Small intestine (tissue), 7 donors: ENCODE measurements around the gene CFAP43. TPM values are rescaled to one million over a fixed set of nuclear protein-coding genes. Genes with fewer than 3 reads are reported as not detected.

Source experiments
- DNase-seq, 2 donors: peaks; one replicate each; pipeline versions ENCODE4 v3.0.0 to v3.0.0-alpha.2; 2013
- FAIRE-seq: peaks from 2 replicates; lab custom pipeline; 2012; peaks lifted over from hg19 to GRCh38; lab: Jason Lieb, UNC
- H3K27ac ChIP-seq, 3 donors: one replicate each; pipeline ENCODE4 v1.5.1; 2013; ENCODE audit warnings: low read length in 2 of 3, mild to moderate bottlenecking in 2 of 3, control low read depth in 1 of 3, inconsistent platforms in 1 of 3, low read depth in 1 of 3, moderate library complexity in 1 of 3
- H3K27me3 ChIP-seq, 3 donors: one replicate each; pipeline ENCODE4 v1.6.1; 2013; ENCODE audit warnings: low read length in 3 of 3, inconsistent platforms in 1 of 3; ENCODE audit not compliant: control insufficient read depth in 3 of 3, insufficient read depth in 3 of 3
- H3K36me3 ChIP-seq, 3 donors: one replicate each; pipeline ENCODE4 v1.6.1; 2013; ENCODE audit warnings: low read length in 3 of 3, inconsistent platforms in 1 of 3, low read depth in 1 of 3, mild to moderate bottlenecking in 1 of 3, moderate library complexity in 1 of 3; ENCODE audit not compliant: control insufficient read depth in 3 of 3, insufficient read depth in 2 of 3
- H3K4me1 ChIP-seq, 3 donors: one replicate each; pipeline ENCODE4 v1.6.1; 2013; ENCODE audit warnings: low read length in 2 of 3, inconsistent platforms in 1 of 3, low read depth in 1 of 3, mild to moderate bottlenecking in 1 of 3, moderate library complexity in 1 of 3; ENCODE audit not compliant: control insufficient read depth in 3 of 3, insufficient read depth in 2 of 3
- H3K4me3 ChIP-seq, 3 donors: one replicate each; pipeline ENCODE4 v1.5.1; 2013; ENCODE audit warnings: low read length in 3 of 3, control low read depth in 1 of 3, inconsistent platforms in 1 of 3, low read depth in 1 of 3, mild to moderate bottlenecking in 1 of 3, moderate library complexity in 1 of 3
- H3K9me3 ChIP-seq, 2 donors: one replicate each; pipeline ENCODE4 v1.6.1; 2013; ENCODE audit warnings: low read depth in 1 of 2, low read length in 1 of 2; ENCODE audit not compliant: control insufficient read depth in 2 of 2, insufficient read depth in 1 of 2
- WGBS, 3 donors: extraction: QIAGEN DNeasy Blood & Tissue Kit; methylation state at CpG; one replicate each; pipeline ENCODE4 v1.1.7; 2013; 5-methylcytosine and 5-hydroxymethylcytosine counted together
- polyA plus RNA-seq, 4 donors: library from polyadenylated mRNA; stranded (reverse) in 3 of 4; unstranded in 1 of 4; fragments of 200-250 nt in 3 of 4; fragments of 120-200 nt in 1 of 4; gene quantifications; one replicate each; pipeline versions ENCODE4 v1.2.1 to v1.2.3, GENCODE V29; 2013
- donor health status: healthy with polysubstance abuse.
- donor health status: control.
- donor health status: control.
- donor health status: Bipolar disorder and iron deficiency.
- donor health status: healthy.

The CFAP43 gene
- polyA plus RNA-seq, 4 donors, result 0.21 to 7.2 TPM; not detected in 2

DNA sequence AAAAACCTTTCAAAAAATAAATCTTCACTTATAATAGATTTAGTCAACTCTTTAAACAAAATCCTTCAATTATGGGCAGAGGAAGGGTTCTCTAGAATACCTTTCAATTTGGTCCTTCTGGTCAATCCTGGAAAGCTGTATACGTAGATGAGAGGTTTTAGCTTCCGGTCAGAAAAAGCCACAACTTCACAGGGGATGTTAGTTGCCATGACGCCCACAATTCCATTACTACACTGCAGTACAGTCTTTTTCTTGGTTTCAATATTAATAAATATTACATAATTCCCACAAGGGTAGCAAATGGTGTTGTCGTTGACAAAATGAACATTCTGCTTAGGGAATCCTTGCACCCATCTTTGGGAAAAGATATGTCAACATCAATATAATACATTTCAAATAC lies 1.7 kb downstream of the CFAP43 start:
- no peaks in the 10 kb centered on the region for H3K36me3 ChIP-seq
- DNase-seq (no peak), FAIRE-seq (no peak)
- H3K27me3 ChIP-seq, result no peaks in the 10 kb centered on the region
- no peak overlapping the region for H3K4me3 ChIP-seq
- no peaks in the 10 kb centered on the region for H3K9me3 ChIP-seq
- WGBS, 3 donors, result 69 to 87% (median 76%) methylated on average over 4 of the region's 4 CpGs
- no peaks in the 10 kb centered on the region for H3K4me1 ChIP-seq
- no peak overlapping the region for H3K27ac ChIP-seq

DNA sequence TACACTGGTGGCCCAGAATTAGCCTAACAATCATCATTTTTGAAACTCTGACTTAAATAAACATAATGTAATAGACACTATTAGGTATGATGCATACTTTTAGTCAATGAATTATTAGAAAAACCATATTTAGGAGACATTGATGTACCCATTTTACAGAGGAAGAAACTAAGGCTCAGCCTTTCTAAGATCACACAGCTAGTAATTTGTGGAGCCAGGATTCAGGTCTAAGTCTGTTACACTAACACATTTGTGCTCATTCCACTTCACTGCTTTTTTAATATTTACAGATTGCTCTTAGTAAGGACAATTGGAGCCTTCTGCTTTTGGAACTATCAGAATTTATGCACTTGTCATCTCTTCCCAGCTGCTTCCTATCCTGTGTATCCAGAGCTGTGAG lies 8.9 kb downstream of the CFAP43 start:
- FAIRE-seq (no peak), DNase-seq (no peak)

DNA sequence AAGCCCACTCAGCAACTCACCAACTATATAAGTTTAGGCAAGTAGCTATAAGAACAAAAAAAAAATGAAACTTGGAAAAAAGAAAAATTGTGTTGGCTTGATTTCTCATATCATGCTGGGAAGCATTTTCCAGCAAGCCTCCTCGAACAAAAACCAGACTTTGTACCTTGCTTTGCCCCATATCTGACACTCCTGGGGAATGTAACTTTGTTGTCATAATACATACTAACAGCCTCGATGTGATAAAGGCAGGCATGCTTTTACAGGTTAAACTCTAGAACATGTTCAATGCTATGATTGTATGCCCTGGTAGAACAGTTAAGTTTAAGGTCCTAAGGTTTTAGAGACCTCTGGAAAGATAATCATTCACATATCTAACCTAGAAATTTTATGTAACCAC lies 11.6 kb downstream of the CFAP43 start:
- peak overlapping the region; percentile 5 to 92 (median 32) for H3K27ac ChIP-seq
- 7 to 52% (median 25%) methylated on average over 2 of the region's 2 CpGs for WGBS, 3 donors
- H3K27me3 ChIP-seq, result no peaks in the 10 kb centered on the region
- DNase-seq (peak; percentile 89 to 90), FAIRE-seq (peak; percentile 41)
- H3K4me3 ChIP-seq, result no peak overlapping the region
- H3K4me1 ChIP-seq, result peaks cover 0 to 10% (median 0%) of the 10 kb centered on the region in 3 donors
- H3K36me3 ChIP-seq, result peaks cover 0 to 3% (median 0%) of the 10 kb centered on the region in 3 donors
- H3K9me3 ChIP-seq, result no peaks in the 10 kb centered on the region

More for the DNA sequence above, 8.9 kb downstream of the CFAP43 start:
- Histone ChIP-seq H3K4me1 (peaks cover 0 to 10% (median 0%) of the 10 kb centered on the region in 3 donors), H3K9me3 (no peaks in the 10 kb centered on the region), H3K27ac (no peak overlapping the region), H3K36me3 (peaks cover 0 to 3% (median 0%) of the 10 kb centered on the region in 3 donors), H3K27me3 (no peaks in the 10 kb centered on the region), H3K4me3 (no peak overlapping the region)

DNA sequence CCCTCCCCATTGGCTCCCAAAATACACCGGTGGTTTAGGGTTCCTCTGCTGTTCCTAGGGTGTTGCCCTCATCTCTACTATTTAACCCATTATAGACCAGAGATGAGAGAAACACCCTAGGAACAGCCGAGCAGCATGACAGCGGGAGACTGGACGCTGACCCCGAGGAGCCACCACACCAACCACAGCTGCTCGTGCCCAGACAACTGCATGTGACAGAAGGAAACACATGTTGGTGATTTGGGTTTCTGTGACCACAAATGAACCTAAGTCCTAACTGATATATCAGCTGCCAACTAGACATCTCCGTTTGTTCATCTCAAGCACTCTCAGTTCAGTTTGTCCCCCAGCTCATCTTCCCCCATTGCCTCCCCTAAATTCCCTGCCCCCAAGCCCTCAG lies 13.4 kb downstream of the CFAP43 start:
- Histone ChIP-seq H3K4me1 (peaks cover 0 to 10% (median 0%) of the 10 kb centered on the region in 3 donors), H3K27me3 (no peaks in the 10 kb centered on the region), H3K36me3 (peaks cover 0 to 3% (median 0%) of the 10 kb centered on the region in 3 donors), H3K27ac (peak overlapping the region in 1 of 3 donors; percentile 92), H3K4me3 (no peak overlapping the region), H3K9me3 (no peaks in the 10 kb centered on the region)
- WGBS, 3 donors, result 58 to 73% (median 60%) methylated on average over 7 of the region's 7 CpGs
- DNase-seq (no peak), FAIRE-seq (no peak)

DNA sequence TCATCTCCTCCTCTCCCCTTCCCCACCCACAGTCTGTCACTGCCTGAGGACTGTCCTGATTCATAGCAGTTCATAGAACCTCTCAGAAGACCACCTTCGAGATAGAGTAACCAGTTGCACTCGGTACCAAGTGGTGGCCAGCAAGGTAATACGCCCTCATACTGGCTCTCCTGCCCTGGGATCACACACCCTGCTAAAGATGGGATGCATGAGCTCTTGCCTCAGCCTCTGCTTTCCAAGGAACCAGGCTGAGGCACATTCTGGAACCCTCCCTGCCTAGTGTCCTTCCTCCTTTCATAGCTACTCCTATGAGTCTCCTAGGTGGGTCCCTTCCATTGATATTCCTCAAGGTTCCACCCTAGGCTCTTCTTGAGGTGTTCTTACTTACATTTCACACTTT lies 15.5 kb downstream of the CFAP43 start:
- Histone ChIP-seq H3K27me3 (no peaks in the 10 kb centered on the region), H3K9me3 (no peaks in the 10 kb centered on the region), H3K4me1 (peaks cover 0 to 10% (median 0%) of the 10 kb centered on the region in 3 donors), H3K36me3 (peaks cover 0 to 4% (median 0%) of the 10 kb centered on the region in 3 donors), H3K4me3 (no peak overlapping the region), H3K27ac (no peak overlapping the region)
- WGBS, 3 donors, result 91 to 95% (median 92%) methylated on average over 3 of the region's 3 CpGs
- no peak for DNase-seq
- FAIRE-seq, result no peak

DNA sequence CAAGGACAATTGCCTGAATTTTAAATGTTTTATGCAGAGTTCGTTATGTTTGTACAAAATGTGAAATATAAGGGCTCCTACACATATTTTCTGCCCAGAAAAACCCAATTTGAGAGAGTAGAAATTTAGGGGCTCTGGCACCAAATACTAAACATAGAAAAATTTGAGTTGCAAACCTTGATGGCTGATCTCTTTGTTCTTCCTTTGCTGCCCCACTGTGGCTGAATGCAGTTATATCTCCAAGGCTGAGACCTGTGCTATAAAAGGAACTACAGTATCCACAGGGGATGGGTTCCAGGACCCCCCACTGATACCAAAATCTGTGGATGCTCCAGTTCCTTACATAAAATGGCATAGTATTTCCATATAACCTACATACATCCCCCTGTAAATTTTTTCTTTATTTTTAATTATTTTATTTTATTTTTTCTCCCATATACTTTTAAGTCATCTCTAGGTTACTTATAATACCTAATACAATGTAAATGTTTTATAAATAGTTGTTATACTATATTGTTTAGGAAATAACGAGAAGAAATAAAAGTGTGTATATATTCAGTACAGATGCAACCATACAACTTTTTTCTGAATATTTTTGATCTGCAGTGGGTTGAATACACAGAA lies 22.5 kb downstream of the CFAP43 start:
- H3K9me3 ChIP-seq, result no peaks in the 10 kb centered on the region
- WGBS, 3 donors, result 42 to 49% (median 48%) methylated on average over 2 of the region's 2 CpGs
- no peaks in the 10 kb centered on the region for H3K4me1 ChIP-seq
- H3K27me3 ChIP-seq, result no peaks in the 10 kb centered on the region
- H3K27ac ChIP-seq, result no peak overlapping the region
- DNase-seq, result peak; percentile 50 to 55
- H3K4me3 ChIP-seq, result no peak overlapping the region
- FAIRE-seq, result no peak
- peaks cover 0 to 6% (median 0%) of the 10 kb centered on the region in 3 donors for H3K36me3 ChIP-seq

DNA sequence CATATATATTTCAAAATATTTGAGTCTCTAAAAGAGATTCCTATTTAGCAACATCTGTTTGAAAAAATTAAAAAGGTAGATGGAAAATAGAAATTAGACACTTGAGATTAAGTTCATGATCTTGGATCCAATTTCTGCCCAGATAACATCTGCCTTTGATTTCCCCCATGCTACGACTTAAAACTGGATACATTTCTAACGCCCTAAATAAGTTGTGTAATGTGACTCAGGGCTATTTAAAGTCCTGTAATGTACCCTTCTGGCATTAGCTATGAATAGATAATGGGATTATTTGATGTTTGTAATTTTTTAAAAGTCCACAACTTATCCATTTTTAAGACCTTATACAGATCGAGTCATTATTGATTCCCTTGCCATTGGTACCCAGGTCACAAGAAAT lies 23.4 kb downstream of the CFAP43 start:
- no peak overlapping the region for H3K27ac ChIP-seq
- FAIRE-seq, result no peak
- H3K4me1 ChIP-seq, result no peaks in the 10 kb centered on the region
- WGBS, 3 donors, result 68 to 76% (median 70%) methylated on average over 3 of the region's 3 CpGs
- no peak overlapping the region for H3K4me3 ChIP-seq
- no peaks in the 10 kb centered on the region for H3K27me3 ChIP-seq
- DNase-seq, result no peak
- H3K36me3 ChIP-seq, result peaks cover 0 to 6% (median 0%) of the 10 kb centered on the region in 3 donors
- no peaks in the 10 kb centered on the region for H3K9me3 ChIP-seq

DNA sequence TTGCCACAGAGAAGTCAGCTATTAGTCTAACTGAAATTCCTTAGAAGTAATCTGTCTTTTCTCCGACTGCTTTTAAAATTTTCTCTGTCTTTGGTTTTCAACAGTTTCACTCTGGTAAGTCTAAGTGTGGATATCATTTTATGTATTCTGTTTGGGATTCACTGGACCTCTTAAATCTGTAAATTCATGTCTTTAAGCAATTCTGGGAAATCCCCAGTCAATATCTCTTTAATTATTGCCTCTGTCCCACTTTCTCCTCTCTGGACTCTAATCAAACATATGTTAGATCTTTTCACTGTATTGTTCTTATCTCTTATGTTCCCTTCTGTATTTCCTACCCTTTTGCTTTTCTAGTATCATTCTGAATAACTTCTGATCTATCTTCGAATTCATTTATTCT lies 29.9 kb downstream of the CFAP43 start:
- Histone ChIP-seq H3K4me3 (no peak overlapping the region), H3K27ac (no peak overlapping the region), H3K27me3 (no peaks in the 10 kb centered on the region), H3K4me1 (peaks cover 0 to 6% (median 0%) of the 10 kb centered on the region in 3 donors), H3K9me3 (no peaks in the 10 kb centered on the region), H3K36me3 (no peaks in the 10 kb centered on the region)
- FAIRE-seq, result no peak
- WGBS, 3 donors, result 91 to 95% (median 93%) methylated on average over 2 of the region's 2 CpGs
- no peak for DNase-seq

DNA sequence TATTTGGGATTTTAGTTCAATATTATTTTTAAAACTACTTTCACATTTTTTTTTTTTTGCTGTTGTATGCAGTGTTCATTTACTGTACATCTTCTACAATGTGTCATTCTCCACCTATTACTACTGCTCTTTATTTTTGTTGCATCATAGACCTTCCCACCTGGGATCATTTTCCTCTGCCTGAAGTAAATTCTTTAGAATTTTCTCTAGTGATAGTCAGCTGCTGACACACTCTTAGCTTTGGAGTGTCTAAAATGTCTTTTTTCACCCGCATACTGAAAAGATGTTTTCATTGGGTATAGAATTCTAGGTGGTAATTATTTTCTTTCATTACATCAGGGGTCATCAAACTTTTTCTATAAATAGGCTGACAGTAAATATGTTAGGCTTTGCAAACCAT lies 30.5 kb downstream of the CFAP43 start:
- Histone ChIP-seq H3K27ac (no peak overlapping the region), H3K4me3 (no peak overlapping the region), H3K4me1 (peaks cover 0 to 6% (median 0%) of the 10 kb centered on the region in 3 donors), H3K9me3 (no peaks in the 10 kb centered on the region), H3K36me3 (no peaks in the 10 kb centered on the region), H3K27me3 (no peaks in the 10 kb centered on the region)
- no peak for DNase-seq
- FAIRE-seq, result no peak
- WGBS, 3 donors, result 95 to 98% (median 97%) methylated on average over 1 of the region's 1 CpG
